Iris pigment epithelial cell (primary cell): ENCODE data around the gene REXO1.
"Not testable (repeated sequence)": the region's sequence is repeated elsewhere in the genome, so short reads cannot be mapped to it uniquely, and the experiment has no call there.

Source experiments
- DNase-seq: peaks from one replicate; pipeline ENCODE4 v3.0.0-alpha.2; 2011; ENCODE audit warnings: low read depth

Gene REXO1

DNA sequence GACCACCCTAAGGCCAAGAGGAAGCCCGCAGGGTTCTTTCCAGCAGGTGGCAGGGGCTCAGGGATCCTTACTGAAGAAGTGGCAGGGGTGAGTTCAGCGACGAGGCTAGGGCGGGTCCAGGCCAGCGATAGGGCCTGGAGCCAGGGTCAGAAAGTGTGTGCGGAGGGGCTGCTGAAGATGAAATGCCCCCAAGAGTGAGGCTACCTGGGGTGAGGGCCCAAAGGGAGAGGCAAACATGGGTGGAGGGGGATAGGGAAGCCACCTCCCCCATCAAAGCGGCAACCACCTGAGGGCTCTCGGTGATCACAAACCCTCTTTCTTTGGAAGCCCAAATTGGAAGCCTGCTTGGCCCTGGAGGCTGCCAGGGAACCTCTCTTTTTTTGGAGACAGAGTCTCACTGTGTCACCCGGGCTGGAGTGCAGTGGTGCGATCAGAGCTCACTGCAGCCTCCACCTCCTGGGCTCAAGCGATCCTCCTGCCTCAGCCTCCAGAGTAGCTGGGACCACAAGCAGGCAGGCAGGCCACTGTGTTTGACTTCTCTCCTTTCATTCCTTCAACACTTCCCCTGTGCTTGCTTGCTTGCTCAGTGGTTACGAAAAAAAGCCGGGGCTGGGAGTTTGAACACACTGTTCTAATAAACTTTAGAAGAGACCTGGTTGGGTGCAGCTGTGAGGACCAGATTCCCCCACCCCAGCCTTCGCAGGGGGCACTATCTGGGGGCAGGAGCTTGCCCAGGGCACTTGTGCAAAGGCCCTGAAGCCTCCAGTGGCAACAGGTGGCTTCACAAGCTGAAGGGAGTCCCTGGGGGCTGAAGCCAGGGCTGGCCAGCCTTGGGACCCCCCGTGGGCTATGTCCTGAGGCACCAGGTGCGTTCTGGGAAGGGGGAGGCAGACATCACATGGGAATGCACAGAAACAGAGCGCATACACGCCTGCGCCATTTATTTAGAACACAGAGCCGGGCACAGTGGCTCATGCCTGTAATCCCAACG, 34.8 kb downstream of the REXO1 start:
- DNase-seq: no peak

DNA sequence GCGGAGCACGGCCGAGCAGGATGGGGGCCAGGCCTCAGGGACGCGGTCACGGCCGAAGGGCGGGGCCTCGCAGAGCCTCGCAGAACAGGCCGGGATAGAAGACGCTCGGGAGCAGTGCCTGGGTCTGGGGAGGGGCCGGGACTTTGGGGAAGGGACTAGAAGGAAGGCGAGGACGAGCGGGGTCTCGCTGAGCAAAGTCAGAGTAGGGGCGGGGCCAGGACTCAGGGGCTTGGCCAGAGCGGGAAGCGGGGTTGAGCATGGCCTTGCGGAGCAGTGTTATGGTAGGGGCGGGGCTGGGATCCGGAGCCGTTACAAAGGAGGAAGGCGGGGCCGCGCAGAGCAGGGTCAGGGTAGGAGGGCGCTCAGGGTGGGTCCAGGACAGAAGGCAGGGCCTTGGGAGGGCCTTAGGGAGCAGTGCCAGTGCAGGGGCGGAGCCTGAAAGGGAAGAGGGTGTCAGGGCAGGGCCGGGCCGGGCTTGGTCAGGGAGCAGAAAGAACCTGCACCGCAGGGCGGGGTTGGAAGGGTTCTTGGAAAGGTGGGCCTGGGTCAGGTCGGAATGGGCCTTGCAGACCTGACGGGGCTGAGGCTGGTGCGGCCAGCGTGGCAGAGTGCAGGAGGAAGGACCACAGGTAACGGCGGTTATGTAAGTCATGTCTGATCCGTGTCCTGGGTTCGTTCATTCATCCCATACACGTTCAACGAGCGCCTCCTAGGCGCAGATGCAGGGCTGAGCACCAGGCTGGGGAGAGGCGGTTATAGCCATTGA, 35.7 kb downstream of the REXO1 start:
- peak; percentile 90 for DNase-seq

DNA sequence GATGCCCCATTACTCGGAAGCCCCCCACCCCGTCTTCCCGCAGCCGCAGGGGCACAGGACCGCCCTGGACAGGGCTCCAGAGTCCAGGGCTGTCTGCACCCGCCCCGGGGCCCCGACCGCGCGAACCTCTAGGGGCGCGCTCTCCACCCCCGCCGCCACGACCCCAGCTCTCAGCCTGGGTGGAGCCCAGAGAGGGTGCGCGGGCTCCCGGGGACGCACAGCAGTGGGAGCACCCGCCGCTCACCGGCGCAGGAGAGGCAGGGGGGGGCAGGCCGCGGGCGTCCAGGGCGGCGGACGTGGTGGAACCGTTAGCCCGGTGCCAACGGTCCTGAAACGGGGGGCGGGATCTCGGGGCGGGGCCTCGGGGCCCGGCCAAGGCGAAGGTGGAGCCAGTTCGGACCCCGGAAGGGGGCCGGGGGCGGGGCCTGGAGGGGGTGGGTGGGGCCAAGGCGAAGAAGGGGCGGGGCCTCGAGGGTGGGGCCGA, 36.3 kb downstream of the REXO1 start, which contains the start of gene ATP8B3:
Gene ATP8B3 (minus strand): TSS at position 335 of the 484 bp plus-strand sequence. CDS start 540 bp downstream, outside the sequence.
- no peak for DNase-seq

DNA sequence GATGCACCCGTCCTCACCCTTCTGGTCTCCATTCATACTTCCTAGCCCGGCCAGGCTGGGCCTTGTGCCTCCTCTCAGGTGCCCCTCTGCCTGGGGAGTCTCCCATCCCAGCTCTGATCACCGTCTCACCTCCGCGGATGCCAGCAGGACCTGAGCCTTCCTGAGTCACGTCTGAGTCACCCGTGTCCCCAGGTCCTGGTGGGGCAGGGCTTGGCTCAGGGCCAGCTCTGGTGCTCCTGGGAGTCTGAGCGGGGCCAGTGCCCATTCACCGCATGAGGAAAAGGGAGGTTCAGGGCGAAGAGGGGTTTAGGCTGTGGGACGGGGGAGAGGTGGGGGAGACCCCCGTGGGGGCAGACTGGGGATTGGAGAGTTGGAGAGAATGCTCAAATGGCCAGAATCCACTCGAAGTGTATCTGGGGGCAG, 36.8 kb downstream of the REXO1 start:
- DNase-seq: peak; percentile 28

DNA sequence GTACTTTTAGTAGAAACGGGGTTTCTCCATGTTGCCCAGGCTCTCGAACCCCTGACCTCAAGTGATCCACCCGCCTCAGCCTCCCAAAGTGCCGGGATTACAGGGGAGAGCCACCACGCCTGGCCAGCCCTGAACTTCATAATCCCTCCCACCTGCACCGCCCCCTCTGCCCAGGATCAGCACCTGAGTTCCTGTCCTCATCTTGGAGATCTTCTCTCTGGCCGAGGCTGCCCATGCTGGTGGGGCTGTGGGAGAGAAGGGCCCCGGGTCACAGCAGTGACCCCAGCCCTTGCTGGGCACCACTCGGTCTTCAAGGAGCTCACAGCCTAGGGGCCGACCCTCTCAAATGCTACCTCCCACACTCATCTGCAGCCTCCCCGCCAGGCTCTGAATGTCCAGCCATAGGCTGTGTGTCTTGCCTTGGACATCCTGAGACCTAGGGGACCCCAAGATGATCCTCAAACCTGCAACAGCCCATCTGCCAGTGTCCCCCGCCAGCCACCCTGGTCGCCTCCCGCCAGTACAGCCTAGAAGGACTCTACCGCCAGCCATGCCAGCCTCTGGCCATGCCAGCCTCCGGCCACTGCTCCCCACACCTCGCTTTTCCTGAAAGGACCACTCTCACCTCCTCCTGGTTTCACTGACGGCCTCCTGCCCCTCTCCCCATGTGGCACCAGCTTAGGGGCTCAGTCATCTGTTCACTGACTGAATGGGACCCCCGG, 37.7 kb downstream of the REXO1 start:
- DNase-seq: no peak

DNA sequence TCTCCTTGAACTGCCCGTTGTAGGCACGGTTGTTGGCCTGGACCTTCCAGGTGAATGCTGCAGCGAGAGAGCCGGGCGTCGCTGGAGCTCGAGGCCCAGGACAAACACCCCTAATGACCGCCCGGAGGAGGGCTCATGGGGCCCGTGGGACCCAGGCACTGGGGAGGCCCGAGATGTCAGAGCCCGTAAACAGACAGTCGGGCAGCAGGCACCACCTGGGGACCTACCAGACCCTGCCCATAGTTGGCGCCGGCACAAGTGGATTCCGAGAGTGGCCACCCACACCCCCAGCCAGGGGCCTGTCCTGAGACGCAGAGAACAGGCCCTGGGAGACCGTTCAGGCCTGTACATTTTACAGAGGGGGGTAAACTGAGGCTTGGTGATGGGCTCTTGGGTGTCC, 38.6 kb downstream of the REXO1 start:
- no peak for DNase-seq

DNA sequence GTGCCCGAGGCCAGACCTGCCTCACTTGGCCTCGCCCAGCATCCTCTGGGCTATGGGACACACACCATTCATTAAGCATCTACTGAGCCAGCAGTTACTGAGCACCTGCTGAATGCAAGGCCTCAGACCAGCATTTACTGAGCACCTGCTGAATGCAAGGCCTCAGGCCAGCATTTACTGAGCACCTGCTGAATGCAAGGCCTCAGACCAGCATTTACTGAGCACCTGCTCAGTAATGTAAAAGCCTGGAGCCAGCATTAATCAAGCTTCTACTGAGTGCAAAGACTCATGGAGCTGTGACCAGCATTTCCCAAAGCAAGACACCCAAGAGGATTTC, 39.9 kb downstream of the REXO1 start:
- no peak for DNase-seq

DNA sequence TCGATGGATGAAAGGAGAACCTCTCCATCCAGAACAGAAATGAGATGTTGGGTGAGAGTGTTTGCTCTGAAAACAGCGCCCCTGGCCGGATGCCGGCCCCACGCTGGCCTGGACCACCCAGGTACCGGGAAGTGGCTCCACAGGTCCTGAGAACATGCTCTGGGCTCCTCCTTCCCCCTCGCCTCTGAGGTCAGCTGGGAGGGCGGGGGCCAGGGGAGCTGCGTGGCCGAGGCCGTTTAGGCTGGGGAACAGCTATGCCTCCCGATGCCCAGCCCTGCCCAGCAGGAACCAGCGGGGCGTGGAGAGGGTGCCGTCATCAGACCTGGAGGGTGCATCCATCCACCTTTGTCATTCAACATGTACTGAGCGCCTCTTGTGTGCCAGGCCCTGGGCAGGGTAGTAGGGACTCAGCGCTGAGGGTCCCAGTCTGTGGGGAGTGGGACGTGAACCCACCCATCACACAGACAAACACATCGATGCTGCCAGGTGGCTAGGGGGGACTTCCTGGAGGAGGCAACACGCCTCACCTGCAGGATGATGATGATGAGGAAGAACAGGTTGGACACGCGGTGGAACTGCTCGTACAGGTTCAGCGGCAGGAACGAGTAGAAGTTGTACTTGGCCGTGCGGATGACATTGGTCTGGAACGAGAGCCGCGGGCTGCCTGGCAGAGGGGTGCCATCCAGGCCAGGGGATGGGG, 40.4 kb downstream of the REXO1 start:
- DNase-seq: no peak

DNA sequence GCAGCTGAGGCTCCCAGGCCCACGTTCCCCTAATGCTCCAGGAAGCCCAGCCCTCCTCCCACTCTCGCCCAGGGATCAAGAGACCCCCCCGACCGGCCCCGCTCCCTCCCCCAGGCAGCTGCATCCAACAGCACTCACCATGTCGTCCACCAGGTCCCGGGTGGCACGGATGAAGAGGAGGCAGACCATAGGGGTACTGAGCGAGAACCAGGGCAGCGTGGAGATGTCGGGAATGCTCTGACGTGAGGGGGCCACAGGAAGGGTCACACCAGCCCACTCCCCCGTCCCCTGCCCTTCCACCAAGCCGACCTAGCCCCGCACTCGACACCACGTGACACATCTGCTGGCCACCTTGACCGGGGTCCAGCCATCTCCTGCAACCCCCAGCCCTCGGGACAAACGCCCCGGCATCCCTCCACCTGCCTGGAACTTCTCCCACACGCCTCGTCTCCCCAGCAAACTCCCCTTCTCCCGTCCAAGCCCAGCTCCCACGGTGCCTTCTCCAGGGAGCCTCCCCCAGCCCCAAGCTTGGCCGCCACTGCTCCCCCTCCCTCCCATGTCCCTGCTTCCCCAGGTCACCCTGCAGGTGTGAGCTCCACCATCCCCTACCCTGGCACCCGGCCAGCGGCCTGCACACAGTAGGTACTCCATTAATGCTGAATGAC, 41.1 kb downstream of the REXO1 start:
- no peak for DNase-seq

DNA sequence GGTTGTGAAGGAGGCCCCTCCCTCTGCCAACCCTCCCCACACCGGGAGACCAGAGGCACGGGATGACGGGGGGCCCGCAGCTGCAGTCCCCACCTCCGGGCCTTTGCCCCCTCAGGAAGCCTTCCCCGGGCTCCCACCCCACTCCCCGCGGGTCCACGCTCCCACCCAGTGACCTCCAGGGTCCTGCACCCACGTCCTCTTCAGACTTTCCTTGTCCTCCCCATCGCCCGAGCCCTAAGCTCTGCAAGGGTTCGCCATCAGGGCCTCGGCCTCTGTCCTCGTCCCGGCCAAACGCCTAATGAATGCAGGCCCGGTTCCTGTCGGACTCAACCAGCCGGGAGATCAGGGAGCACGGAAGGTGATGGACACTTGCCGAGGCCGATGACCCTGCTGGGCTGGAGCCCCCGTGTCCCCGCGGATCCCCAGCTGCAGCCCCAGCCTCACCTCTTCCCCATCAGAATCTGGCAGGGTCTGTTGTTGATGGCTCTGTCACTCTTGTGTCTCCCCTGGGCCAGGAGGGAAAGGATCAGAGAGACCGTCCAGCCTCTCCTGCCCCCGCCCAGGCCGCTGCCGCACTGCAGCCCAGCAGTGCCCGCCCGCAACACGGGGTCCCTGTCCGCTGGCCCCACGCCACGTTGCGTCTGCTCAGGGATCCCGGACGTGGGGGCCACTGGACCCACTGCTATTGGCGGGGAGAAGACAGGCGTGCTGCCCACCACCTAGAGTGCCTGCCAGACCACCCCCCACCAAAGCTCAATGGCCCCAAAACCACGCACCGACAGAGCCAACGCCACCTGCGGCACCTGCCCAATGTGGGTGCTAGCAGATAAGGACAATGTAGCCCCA, 41.9 kb downstream of the REXO1 start:
- no peak for DNase-seq

DNA sequence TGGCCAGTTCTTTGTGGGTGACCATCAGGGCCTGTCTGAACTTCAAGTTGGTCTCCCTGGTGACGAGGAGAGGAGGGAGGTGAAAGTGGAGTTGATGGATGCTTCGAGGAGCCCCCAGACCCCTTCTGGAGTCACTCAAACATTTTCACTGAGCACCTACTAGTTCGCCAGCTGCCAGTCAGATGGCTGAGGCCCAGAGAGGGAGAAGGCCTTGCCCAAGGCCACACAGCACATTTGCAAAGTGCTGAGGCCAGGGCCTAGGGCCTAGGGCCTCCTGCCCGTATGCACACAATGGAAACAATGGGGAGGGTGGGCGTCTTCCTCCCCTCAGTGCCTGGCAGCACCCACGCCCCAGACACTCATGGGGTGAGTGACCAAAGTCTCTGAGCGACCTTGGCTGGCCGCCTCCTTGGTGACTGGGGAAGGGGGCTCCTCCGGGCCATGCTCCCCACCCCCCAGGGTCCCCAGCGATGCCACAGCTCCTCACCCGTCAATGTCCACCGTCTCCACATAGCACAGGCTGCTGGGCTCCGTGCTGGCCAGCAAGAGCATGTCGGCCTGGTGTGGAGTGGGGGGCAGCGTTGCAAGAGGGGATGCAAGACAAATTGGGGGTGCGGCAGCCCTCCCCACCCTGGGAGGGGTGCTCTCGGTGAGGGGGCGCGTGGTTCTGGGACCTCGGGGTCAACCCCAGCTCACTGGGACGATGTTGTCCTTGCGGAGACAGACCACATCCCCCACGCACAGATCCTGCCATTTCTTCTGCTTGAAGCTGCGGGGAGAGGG, 42.7 kb downstream of the REXO1 start:
- DNase-seq: no peak

DNA sequence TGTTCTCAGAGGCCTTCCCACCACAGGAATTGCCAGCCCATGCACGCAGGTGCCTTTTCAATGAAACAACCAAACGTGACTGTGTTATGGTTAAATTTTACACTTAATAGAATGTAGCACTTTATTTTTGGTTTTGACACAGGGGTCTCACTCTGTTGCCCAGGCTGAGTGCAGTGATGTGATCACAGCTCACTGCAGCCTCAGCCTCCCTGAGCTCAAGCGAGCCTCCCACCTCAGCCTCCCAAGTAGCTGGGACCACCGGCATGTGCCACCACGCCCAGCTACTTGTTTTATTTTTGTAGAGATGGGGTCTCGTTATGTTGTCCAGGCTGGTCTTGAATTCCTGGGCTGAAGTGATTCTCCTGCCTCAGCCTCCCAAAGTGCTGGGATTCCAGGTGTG, 43.4 kb downstream of the REXO1 start:
- DNase-seq: no peak

DNA sequence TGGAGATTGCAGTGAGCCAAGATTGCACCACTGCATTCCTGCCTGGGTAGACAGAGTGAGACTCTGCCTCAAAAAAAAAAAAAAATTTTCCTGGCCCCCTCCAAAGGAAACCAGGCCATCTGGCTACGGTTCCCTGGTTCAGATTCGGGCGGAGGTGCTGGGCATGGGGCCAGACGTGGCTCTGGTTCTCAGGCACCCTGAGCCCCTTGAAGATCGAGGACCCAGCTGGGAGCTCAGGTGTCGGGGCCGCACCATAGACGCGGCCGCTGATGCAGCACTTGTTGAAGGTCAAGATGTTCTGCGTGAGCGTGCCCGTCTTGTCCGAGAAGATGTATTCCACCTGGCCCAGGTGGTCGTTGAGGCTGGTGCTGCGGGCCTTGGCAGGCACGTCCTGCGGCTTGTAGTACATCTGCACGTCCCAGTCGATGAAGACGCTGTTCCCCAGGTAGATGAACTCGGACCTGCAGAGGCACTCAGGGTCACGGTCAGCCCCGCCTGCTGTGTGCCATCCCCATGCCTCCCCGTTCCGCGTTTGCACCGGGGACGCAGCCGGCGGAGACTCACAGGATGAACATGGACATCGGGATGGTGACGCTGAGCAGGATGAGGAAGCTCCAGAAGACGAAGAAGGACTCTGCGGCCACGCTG, 48.5 kb downstream of the REXO1 start:
- DNase-seq: no peak

DNA sequence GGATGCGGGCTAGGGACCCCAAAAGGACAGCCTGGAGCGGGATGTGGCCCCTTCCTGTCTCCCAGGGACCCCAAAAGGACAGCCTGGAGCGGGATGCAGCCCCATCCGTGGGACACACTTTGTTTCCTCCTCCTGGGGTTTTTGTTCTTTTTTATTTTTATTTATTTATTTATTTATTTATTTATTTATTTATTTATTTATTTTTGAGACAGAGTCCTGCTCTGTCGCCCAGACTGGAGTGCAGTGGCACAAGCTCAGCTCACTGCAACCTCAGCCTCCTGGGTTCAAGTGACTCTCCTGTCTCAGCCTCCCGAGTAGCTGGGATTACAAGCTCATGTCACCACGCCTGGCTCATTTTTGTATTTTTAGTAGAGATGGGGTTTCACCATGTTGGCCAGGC, 51.0 kb downstream of the REXO1 start:
- DNase-seq: not testable (repeated sequence)

DNA sequence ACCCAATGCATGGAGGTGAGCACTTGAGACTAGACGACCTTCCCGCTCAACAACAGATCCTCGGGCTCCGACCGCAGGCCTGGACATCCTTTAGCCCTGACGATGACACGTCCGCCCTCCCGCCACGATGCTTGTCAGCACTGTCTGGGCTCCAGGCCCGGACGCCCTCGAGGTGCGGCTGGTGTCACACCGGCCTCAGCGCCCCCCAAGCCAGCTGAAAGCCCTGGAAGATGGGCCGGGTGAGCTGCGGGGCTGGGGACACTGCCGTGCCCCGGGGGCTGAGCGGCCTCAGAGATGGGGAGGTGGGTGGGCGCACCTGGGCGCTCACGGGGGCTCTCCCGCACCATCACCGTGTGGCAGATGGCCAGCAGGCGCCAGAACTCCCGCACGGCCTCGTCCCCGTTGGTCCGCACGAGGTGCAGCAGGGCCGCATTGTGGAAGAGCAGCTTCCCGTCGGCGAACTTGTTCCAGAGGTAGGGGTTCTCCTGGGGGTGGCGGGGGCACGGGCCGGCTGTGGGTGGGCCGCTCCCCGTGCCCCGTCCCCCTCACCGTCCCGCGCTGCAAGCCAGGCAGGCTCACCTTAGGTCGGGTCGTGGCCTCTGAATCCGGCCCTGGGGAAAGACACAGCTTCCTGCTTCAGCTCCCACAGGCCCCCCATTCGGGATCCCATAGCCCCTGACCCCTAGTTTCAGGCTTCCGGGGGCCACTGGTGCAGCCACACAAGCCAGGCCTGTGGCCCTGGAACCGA, 51.7 kb downstream of the REXO1 start:
- DNase-seq: no peak

DNA sequence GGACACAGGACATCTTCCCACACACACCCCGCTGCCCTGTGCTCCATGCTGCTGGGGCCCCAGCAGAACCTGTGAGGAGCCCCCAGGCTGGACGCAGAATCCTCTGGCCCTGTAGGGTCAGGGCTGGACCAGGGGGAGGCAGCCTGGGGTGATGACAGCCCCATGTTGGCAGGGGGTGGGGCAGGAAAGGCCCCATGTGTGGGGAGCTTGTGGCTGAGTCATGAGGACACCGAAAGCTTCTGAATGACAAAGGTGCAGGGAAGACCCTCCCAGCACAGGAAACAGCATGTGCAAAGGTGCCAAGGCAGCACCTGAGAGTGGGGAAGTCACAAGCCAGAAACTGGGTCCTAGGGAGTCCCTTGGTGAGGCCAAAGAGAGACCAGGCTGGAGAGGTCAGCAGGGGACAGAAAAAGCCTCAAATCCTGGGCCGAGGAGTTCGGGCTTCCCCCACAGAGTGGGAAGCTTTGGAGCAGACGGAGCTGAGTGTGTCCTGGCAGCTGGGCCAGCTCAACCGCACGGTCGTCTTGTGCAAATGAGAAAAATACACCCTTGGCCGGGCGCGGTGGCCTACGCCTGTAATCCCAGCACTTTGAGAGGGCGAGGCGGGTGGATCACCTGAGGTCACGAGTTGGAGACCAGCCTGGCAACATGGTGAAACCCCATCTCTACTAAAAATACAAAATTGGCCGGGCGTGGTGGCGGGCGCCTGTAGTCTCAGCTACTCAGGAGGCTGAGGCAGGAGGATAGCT, 53.7 kb downstream of the REXO1 start:
- no peak for DNase-seq

DNA sequence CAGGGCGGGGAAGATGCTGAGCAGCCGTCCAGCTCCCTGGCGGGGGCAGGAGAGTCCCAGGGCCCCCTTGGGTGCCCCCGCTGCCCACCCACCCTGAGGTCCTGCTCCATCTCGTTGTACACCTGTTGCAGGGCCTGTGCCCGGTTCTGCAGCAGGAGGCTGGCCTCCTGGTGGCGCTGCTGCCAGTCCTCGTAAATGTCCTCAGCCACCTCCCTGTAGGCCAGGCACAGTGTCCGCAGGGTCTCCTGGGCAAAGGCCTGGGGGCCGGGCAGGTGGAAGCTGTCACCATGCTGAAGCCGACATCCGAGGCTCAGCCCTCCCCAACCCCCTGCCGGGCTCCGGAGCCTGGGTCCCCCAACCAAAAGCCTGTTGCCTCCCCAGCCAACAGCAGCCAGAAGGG, 56.4 kb downstream of the REXO1 start:
- no peak for DNase-seq
